ENCODE results near the gene NPFFR1.
A peak's percentile ranks its signal among the peaks of the same experiment; 100 is the strongest.

The NPFFR1 gene

GRCh38 chr10:70270952-70271351 lies 12.9 kb downstream of the NPFFR1 start (continued):
- no peak for TF ChIP-seq ZSCAN18 (tag by site-specific recombination; IDR thresholded peaks at IDR 0.05)

GRCh38 chr10:70269741-70270140 lies 14.1 kb downstream of the NPFFR1 start:
- POLR2A ChIA-PET: interaction anchor here (0.6 to 1.5 kb wide), 2 partner anchors 36 to 120 kb away, joined by 3 to 5 read pairs; no protein-coding TSS in a partner anchor
- H3K36me3 ChIP-seq (ENCODE audit: control insufficient read depth in 2 of 2, insufficient read depth in 1 of 2, low read length in 2 of 2): no peaks in the 10 kb centered on the region
- no peak overlapping the region for H3K27ac ChIP-seq (ENCODE audit: extremely low read depth, low read depth, low read length)
- no peaks in the 10 kb centered on the region for H3K4me1 ChIP-seq (ENCODE audit: control insufficient read depth, insufficient read depth, low read length)
- CTCF ChIA-PET: interaction anchor here (0.6 to 1.9 kb wide), 5 partner anchors 12 to 94 kb away, joined by 3 to 5 read pairs (median 4); no protein-coding TSS in a partner anchor
- H3K4me3 ChIP-seq (ENCODE audit: low read depth, low read length): no peak overlapping the region
- no peaks in the 10 kb centered on the region for H3K9me3 ChIP-seq (ENCODE audit: control insufficient read depth, insufficient read depth, low read depth, low read length)
- no peak for TF ChIP-seq PRDM4 (tag by site-specific recombination; IDR thresholded peaks at IDR 0.05)
- peak; percentile 95 for TF ChIP-seq ZNF623 (tag by site-specific recombination; IDR thresholded peaks at IDR 0.05)

GRCh38 chr10:70268376-70268775 lies 15.4 kb downstream of the NPFFR1 start:
- Histone ChIP-seq H3K27ac (ENCODE audit: extremely low read depth, low read depth, low read length) (no peak overlapping the region), H3K4me1 (ENCODE audit: control insufficient read depth, insufficient read depth, low read length) (no peaks in the 10 kb centered on the region), H3K4me3 (ENCODE audit: low read depth, low read length) (no peak overlapping the region), H3K36me3 (ENCODE audit: control insufficient read depth in 2 of 2, insufficient read depth in 1 of 2, low read length in 2 of 2) (no peaks in the 10 kb centered on the region), H3K9me3 (ENCODE audit: control insufficient read depth, insufficient read depth, low read depth, low read length) (no peaks in the 10 kb centered on the region)
- ChIA-PET CTCF (interaction anchor here (0.6 to 4.2 kb wide), 11 partner anchors 12 to 194 kb away, joined by 3 to 29 read pairs (median 4); partner anchors contain the start of genes PPA1 and TYSND1), POLR2A (no interaction called here)
- TF ChIP-seq ZNF2 (tag by site-specific recombination; IDR thresholded peaks at IDR 0.05) (no peak), ZBTB6 (tag by site-specific recombination; IDR thresholded peaks at IDR 0.05) (no peak), ZNF426 (tag by site-specific recombination; IDR thresholded peaks at IDR 0.05) (no peak), ZBTB1 (tag by site-specific recombination; IDR thresholded peaks at IDR 0.05) (no peak), ZNF639 (tag by site-specific recombination; IDR thresholded peaks at IDR 0.05) (no peak), ZNF530 (tag by site-specific recombination; IDR thresholded peaks at IDR 0.05; ENCODE audit: low read depth) (no peak), ZBTB20 (tag by site-specific recombination; IDR thresholded peaks at IDR 0.05) (no peak), ZNF324 (tag by site-specific recombination; IDR thresholded peaks at IDR 0.05) (no peak), ZNF658 (tag by site-specific recombination; IDR thresholded peaks at IDR 0.05) (no peak), ZNF175 (tag by site-specific recombination; IDR thresholded peaks at IDR 0.05) (no peak)

All from HEK293 (cell line).